Measurements from ENCODE around the gene MTAP. TPM values are rescaled to one million over a fixed set of nuclear protein-coding genes. Genes with fewer than 3 reads are reported as not detected.

The MTAP gene
- total RNA-seq, 4 donors from 2014 or later = 4.5 to 15.1 (median 13.6) TPM

- DNase-seq = no peak
- 53 to 55% methylated on average over 4 of the region's 4 CpGs for WGBS, 2 donors (ENCODE audit: low coverage in 1 of 2)
- intact Hi-C loops (cut with DNase I; ENCODE audit: low total_unique reads) (no loop called here), in situ Hi-C loops (cut with MboI; ENCODE audit: low pct_ligation_motif_present in 1 of 4, low pct_unique_long_range_greater_than_20kb in 1 of 4, low sequenced_read_pairs in 3 of 4) (no loop called here)
- H3K4me3 ChIP-seq = no peak overlapping the region
- H3K27ac ChIP-seq = no peak overlapping the region
- H3K4me1 ChIP-seq = no peaks in the 10 kb centered on the region
- no peaks in the 10 kb centered on the region for H3K27me3 ChIP-seq
- no peak for TF ChIP-seq EP300 (IDR thresholded peaks at IDR 0.05; ENCODE audit: low read depth)
- TF ChIP-seq POLR2AphosphoS5 (IDR thresholded peaks at IDR 0.05) = no peak
- TF ChIP-seq POLR2A (IDR thresholded peaks at IDR 0.05) = no peak
- no peak for TF ChIP-seq CTCF (IDR thresholded peaks at IDR 0.05)
- H3K9me3 ChIP-seq = no peaks in the 10 kb centered on the region
- no peaks in the 10 kb centered on the region for H3K36me3 ChIP-seq
Observed at GRCh38 chr9:21761309-21761901, 41.0 kb upstream of the MTAP start.

- no peaks in the 10 kb centered on the region for H3K36me3 ChIP-seq
- no peaks in the 10 kb centered on the region for H3K27me3 ChIP-seq
- DNase-seq = no peak
- H3K4me1 ChIP-seq = no peaks in the 10 kb centered on the region
- in situ Hi-C loops (cut with MboI; ENCODE audit: low pct_ligation_motif_present in 1 of 4, low pct_unique_long_range_greater_than_20kb in 1 of 4, low sequenced_read_pairs in 3 of 4) = no loop called here
- intact Hi-C loops (cut with DNase I; ENCODE audit: low total_unique reads) = no loop called here
- TF ChIP-seq POLR2AphosphoS5 (IDR thresholded peaks at IDR 0.05) = no peak
- TF ChIP-seq CTCF (IDR thresholded peaks at IDR 0.05) = no peak
- no peak for TF ChIP-seq POLR2A (IDR thresholded peaks at IDR 0.05)
- TF ChIP-seq EP300 (IDR thresholded peaks at IDR 0.05; ENCODE audit: low read depth) = no peak
- 81 to 86% methylated on average over 3 of the region's 3 CpGs for WGBS, 2 donors (ENCODE audit: low coverage in 1 of 2)
- no peak overlapping the region for H3K4me3 ChIP-seq
- no peaks in the 10 kb centered on the region for H3K9me3 ChIP-seq
- H3K27ac ChIP-seq = no peak overlapping the region
Observed at GRCh38 chr9:21762064-21762463, 40.4 kb upstream of the MTAP start.

- in situ Hi-C loops (cut with MboI; ENCODE audit: low pct_ligation_motif_present in 1 of 4, low pct_unique_long_range_greater_than_20kb in 1 of 4, low sequenced_read_pairs in 3 of 4) = no loop called here
- TF ChIP-seq POLR2AphosphoS5 (IDR thresholded peaks at IDR 0.05) (no peak), POLR2A (IDR thresholded peaks at IDR 0.05) (no peak), CTCF (IDR thresholded peaks at IDR 0.05) (no peak), EP300 (IDR thresholded peaks at IDR 0.05; ENCODE audit: low read depth) (no peak)
Observed at GRCh38 chr9:21764846-21765245, 37.6 kb upstream of the MTAP start.

GRCh38 chr9:21766096-21766495 is 36.3 kb upstream of the MTAP start:
- Histone ChIP-seq H3K4me1 (no peaks in the 10 kb centered on the region), H3K4me3 (no peak overlapping the region), H3K27ac (no peak overlapping the region), H3K36me3 (no peaks in the 10 kb centered on the region), H3K27me3 (no peaks in the 10 kb centered on the region), H3K9me3 (no peaks in the 10 kb centered on the region)
- TF ChIP-seq CTCF (IDR thresholded peaks at IDR 0.05) = no peak
- no peak for TF ChIP-seq POLR2A (IDR thresholded peaks at IDR 0.05)
- TF ChIP-seq EP300 (IDR thresholded peaks at IDR 0.05; ENCODE audit: low read depth) = no peak
- no peak for TF ChIP-seq POLR2AphosphoS5 (IDR thresholded peaks at IDR 0.05)
- WGBS, 2 donors (ENCODE audit: low coverage in 1 of 2) = 13 to 31% methylated on average over 2 of the region's 2 CpGs
- intact Hi-C loops (cut with DNase I; ENCODE audit: low total_unique reads) = no loop called here
- in situ Hi-C loops (cut with MboI; ENCODE audit: low pct_ligation_motif_present in 1 of 4, low pct_unique_long_range_greater_than_20kb in 1 of 4, low sequenced_read_pairs in 3 of 4) = no loop called here
- DNase-seq = no peak

More at GRCh38 chr9:21764846-21765245, 37.6 kb upstream of the MTAP start:
- Histone ChIP-seq H3K4me3 (no peak overlapping the region), H3K36me3 (no peaks in the 10 kb centered on the region), H3K27ac (no peak overlapping the region), H3K27me3 (no peaks in the 10 kb centered on the region), H3K4me1 (no peaks in the 10 kb centered on the region), H3K9me3 (no peaks in the 10 kb centered on the region)
- WGBS, 2 donors (ENCODE audit: low coverage in 1 of 2) = 60 to 100% methylated on average over 1 to 3 of the region's 3 CpGs
- intact Hi-C loops (cut with DNase I; ENCODE audit: low total_unique reads) = no loop called here
- DNase-seq = no peak

Data from transverse colon (tissue), 4 donors.